GM21515 (cell line): ENCODE data around the gene CMIP.

Experiments
- ATAC-seq: cut with Tn5 transposase; IDR thresholded peaks from one replicate; pipeline ENCODE4 v1.9.1; 2021; ENCODE audit not compliant: unreplicated experiment

Gene CMIP

GRCh38 chr16:81492965-81493754 is 48.6 kb downstream of the CMIP start:
- no peak for ATAC-seq

GRCh38 chr16:81493755-81494433 is 49.3 kb downstream of the CMIP start:
- no peak for ATAC-seq

- ATAC-seq, result no peak
Measured at GRCh38 chr16:81494434-81494806, 49.8 kb downstream of the CMIP start.

GRCh38 chr16:81494888-81495287 is 50.3 kb downstream of the CMIP start:
- ATAC-seq, result no peak

GRCh38 chr16:81495321-81496234 is 51.0 kb downstream of the CMIP start:
- ATAC-seq, result no peak

- no peak for ATAC-seq
Measured at GRCh38 chr16:81496321-81496720, 51.7 kb downstream of the CMIP start.

- ATAC-seq, result no peak
Measured at GRCh38 chr16:81496742-81497141, 52.1 kb downstream of the CMIP start.

- no peak for ATAC-seq
Measured at GRCh38 chr16:81497690-81498089, 53.1 kb downstream of the CMIP start.

- ATAC-seq, result no peak
Measured at GRCh38 chr16:81498351-81498750, 53.7 kb downstream of the CMIP start.

- no peak for ATAC-seq
Measured at GRCh38 chr16:81499576-81500380, 55.2 kb downstream of the CMIP start.

GRCh38 chr16:81500833-81501521 is 56.4 kb downstream of the CMIP start:
- ATAC-seq, result no peak

GRCh38 chr16:81502396-81503070 is 57.9 kb downstream of the CMIP start:
- ATAC-seq, result no peak

- peak; percentile 59 for ATAC-seq
Measured at GRCh38 chr16:81505011-81505661, 60.5 kb downstream of the CMIP start.

GRCh38 chr16:81509404-81509803 is 64.8 kb downstream of the CMIP start:
- no peak for ATAC-seq

- no peak for ATAC-seq
Measured at GRCh38 chr16:81510016-81510415, 65.4 kb downstream of the CMIP start.

GRCh38 chr16:81511371-81511770 is 66.8 kb downstream of the CMIP start:
- no peak for ATAC-seq

- ATAC-seq, result peak; percentile 24
Measured at GRCh38 chr16:81513204-81514040, 68.8 kb downstream of the CMIP start.

- peak; percentile 83 for ATAC-seq
Measured at GRCh38 chr16:81514041-81514559, 69.5 kb downstream of the CMIP start.
